ENCODE results near the gene SPTBN1.
A peak's percentile ranks its signal among the peaks of the same experiment; 100 is the strongest.

Gene SPTBN1

DNA sequence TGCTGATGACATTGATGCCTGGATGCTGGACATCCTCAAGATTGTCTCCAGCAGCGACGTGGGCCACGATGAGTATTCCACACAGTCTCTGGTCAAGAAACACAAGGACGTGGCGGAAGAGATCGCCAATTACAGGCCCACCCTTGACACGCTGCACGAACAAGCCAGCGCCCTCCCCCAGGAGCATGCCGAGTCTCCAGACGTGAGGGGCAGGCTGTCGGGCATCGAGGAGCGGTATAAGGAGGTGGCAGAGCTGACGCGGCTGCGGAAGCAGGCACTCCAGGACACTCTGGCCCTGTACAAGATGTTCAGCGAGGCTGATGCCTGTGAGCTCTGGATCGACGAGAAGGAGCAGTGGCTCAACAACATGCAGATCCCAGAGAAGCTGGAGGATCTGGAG lies 173.3 kb downstream of the SPTBN1 start:
- Histone ChIP-seq H3K9me3 (ENCODE audit: insufficient read depth, low read depth, low read length) (no peaks in the 10 kb centered on the region), H3K4me1 (ENCODE audit: insufficient read depth, low read length) (peaks cover 12% of the 10 kb centered on the region), H3K9ac (ENCODE audit: low read depth, low read length) (no peak overlapping the region), H3K27ac (ENCODE audit: low read depth, low read length) (no peak overlapping the region), H3K36me3 (ENCODE audit: insufficient read depth, low read length) (peaks cover 99% of the 10 kb centered on the region), H3K27me3 (ENCODE audit: insufficient read depth, low read length) (no peaks in the 10 kb centered on the region), H3K4me3 (ENCODE audit: low read length) (no peak overlapping the region)
- 96% methylated on average over 20 of the region's 20 CpGs for WGBS

GRCh38 chr2:54629914-54630857 lies 174.1 kb downstream of the SPTBN1 start:
- Histone ChIP-seq H3K9me3 (ENCODE audit: insufficient read depth, low read depth, low read length) (no peaks in the 10 kb centered on the region), H3K36me3 (ENCODE audit: insufficient read depth, low read length) (peaks cover 99% of the 10 kb centered on the region), H3K9ac (ENCODE audit: low read depth, low read length) (no peak overlapping the region), H3K27ac (ENCODE audit: low read depth, low read length) (no peak overlapping the region), H3K27me3 (ENCODE audit: insufficient read depth, low read length) (no peaks in the 10 kb centered on the region), H3K4me3 (ENCODE audit: low read length) (no peak overlapping the region), H3K4me1 (ENCODE audit: insufficient read depth, low read length) (peaks cover 19% of the 10 kb centered on the region)
- 94% methylated on average over 11 of the region's 11 CpGs for WGBS

- no peak overlapping the region for H3K9ac ChIP-seq (ENCODE audit: low read depth, low read length)
- peaks cover 25% of the 10 kb centered on the region for H3K4me1 ChIP-seq (ENCODE audit: insufficient read depth, low read length)
- H3K9me3 ChIP-seq (ENCODE audit: insufficient read depth, low read depth, low read length) = no peaks in the 10 kb centered on the region
- H3K4me3 ChIP-seq (ENCODE audit: low read length) = no peak overlapping the region
- no peak overlapping the region for H3K27ac ChIP-seq (ENCODE audit: low read depth, low read length)
- WGBS = 95% methylated on average over 30 of the region's 30 CpGs
- H3K36me3 ChIP-seq (ENCODE audit: insufficient read depth, low read length) = peaks cover 99% of the 10 kb centered on the region
- no peaks in the 10 kb centered on the region for H3K27me3 ChIP-seq (ENCODE audit: insufficient read depth, low read length)
Measured at GRCh38 chr2:54630858-54631497, 174.9 kb downstream of the SPTBN1 start.

DNA sequence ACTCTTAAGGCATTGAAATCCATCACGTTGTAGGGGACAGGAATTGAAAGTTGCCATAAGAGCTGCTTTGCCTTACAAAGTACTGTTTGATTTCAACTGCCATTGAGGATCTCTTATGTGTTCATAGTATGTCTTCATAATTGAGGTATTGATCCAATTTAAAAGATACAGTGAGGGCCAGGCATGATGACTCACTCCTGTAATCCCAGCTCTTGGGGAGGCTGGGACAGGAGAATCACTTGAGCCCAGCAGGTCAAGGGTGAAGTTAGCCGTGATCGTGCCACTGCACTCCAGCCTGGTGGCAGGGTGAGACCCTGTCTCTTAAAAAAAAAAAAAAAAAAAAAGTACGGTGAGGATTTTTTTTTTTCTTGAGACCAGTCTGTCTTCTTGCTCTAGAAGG lies 175.6 kb downstream of the SPTBN1 start:
- no peak overlapping the region for H3K9ac ChIP-seq (ENCODE audit: low read depth, low read length)
- no peaks in the 10 kb centered on the region for H3K9me3 ChIP-seq (ENCODE audit: insufficient read depth, low read depth, low read length)

GRCh38 chr2:54632733-54633692 lies 176.9 kb downstream of the SPTBN1 start:
- Histone ChIP-seq H3K9ac (ENCODE audit: low read depth, low read length) (no peak overlapping the region), H3K9me3 (ENCODE audit: insufficient read depth, low read depth, low read length) (no peaks in the 10 kb centered on the region), H3K27ac (ENCODE audit: low read depth, low read length) (no peak overlapping the region; the same call in 1 of the 2 replicates), H3K36me3 (ENCODE audit: insufficient read depth, low read length) (peaks cover 100% of the 10 kb centered on the region), H3K4me3 (ENCODE audit: low read length) (no peak overlapping the region), H3K4me1 (ENCODE audit: insufficient read depth, low read length) (peaks cover 25% of the 10 kb centered on the region), H3K27me3 (ENCODE audit: insufficient read depth, low read length) (no peaks in the 10 kb centered on the region)
- WGBS = 94% methylated on average over 11 of the region's 12 CpGs

More for the DNA sequence above, 175.6 kb downstream of the SPTBN1 start:
- H3K4me1 ChIP-seq (ENCODE audit: insufficient read depth, low read length) = peaks cover 25% of the 10 kb centered on the region
- WGBS = 92% methylated on average over 4 of the region's 4 CpGs
- no peak overlapping the region for H3K27ac ChIP-seq (ENCODE audit: low read depth, low read length)
- H3K27me3 ChIP-seq (ENCODE audit: insufficient read depth, low read length) = no peaks in the 10 kb centered on the region
- H3K4me3 ChIP-seq (ENCODE audit: low read length) = no peak overlapping the region
- H3K36me3 ChIP-seq (ENCODE audit: insufficient read depth, low read length) = peaks cover 99% of the 10 kb centered on the region

DNA sequence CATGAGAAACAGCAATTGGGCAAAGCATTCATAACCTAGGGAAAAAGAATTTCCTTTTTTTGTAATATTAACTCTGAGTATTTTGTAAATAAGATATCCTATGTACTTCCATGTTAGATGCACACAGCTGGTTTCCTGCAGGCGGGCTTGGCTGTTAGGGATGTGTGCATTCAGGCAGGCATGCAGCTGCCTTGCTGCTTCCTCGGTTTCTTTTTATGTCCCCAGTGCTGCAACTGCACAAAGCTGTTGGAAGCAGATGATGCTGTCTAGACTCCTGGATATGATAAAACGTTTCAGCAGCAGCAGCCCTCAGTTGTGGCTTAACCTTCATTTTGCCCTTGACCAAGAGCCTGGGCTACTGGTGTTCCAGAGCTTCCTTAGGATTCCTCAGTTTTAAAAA lies 177.9 kb downstream of the SPTBN1 start:
- 76% methylated on average over 3 of the region's 3 CpGs for WGBS
- Histone ChIP-seq H3K9ac (ENCODE audit: low read depth, low read length) (no peak overlapping the region), H3K27me3 (ENCODE audit: insufficient read depth, low read length) (no peaks in the 10 kb centered on the region), H3K4me1 (ENCODE audit: insufficient read depth, low read length) (peaks cover 25% of the 10 kb centered on the region), H3K9me3 (ENCODE audit: insufficient read depth, low read depth, low read length) (no peaks in the 10 kb centered on the region), H3K27ac (ENCODE audit: low read depth, low read length) (peak overlapping the region; percentile 38; the same call in 1 of the 2 replicates), H3K36me3 (ENCODE audit: insufficient read depth, low read length) (peaks cover 100% of the 10 kb centered on the region), H3K4me3 (ENCODE audit: low read length) (no peak overlapping the region)

- 84% methylated on average over 15 of the region's 16 CpGs for WGBS
- Histone ChIP-seq H3K4me3 (ENCODE audit: low read length) (no peak overlapping the region), H3K9ac (ENCODE audit: low read depth, low read length) (no peak overlapping the region), H3K27ac (ENCODE audit: low read depth, low read length) (peak overlapping the region; percentile 38; the same call in 1 of the 2 replicates), H3K36me3 (ENCODE audit: insufficient read depth, low read length) (peaks cover 100% of the 10 kb centered on the region), H3K4me1 (ENCODE audit: insufficient read depth, low read length) (peaks cover 25% of the 10 kb centered on the region), H3K9me3 (ENCODE audit: insufficient read depth, low read depth, low read length) (no peaks in the 10 kb centered on the region), H3K27me3 (ENCODE audit: insufficient read depth, low read length) (no peaks in the 10 kb centered on the region)
Measured at GRCh38 chr2:54634564-54635511, 178.7 kb downstream of the SPTBN1 start.

GRCh38 chr2:54635554-54636152 lies 179.5 kb downstream of the SPTBN1 start:
- Histone ChIP-seq H3K4me3 (ENCODE audit: low read length) (no peak overlapping the region), H3K27me3 (ENCODE audit: insufficient read depth, low read length) (no peaks in the 10 kb centered on the region), H3K4me1 (ENCODE audit: insufficient read depth, low read length) (peaks cover 25% of the 10 kb centered on the region), H3K9ac (ENCODE audit: low read depth, low read length) (no peak overlapping the region), H3K27ac (ENCODE audit: low read depth, low read length) (no peak overlapping the region), H3K36me3 (ENCODE audit: insufficient read depth, low read length) (peaks cover 98% of the 10 kb centered on the region), H3K9me3 (ENCODE audit: insufficient read depth, low read depth, low read length) (no peaks in the 10 kb centered on the region)
- 91% methylated on average over 3 of the region's 3 CpGs for WGBS

DNA sequence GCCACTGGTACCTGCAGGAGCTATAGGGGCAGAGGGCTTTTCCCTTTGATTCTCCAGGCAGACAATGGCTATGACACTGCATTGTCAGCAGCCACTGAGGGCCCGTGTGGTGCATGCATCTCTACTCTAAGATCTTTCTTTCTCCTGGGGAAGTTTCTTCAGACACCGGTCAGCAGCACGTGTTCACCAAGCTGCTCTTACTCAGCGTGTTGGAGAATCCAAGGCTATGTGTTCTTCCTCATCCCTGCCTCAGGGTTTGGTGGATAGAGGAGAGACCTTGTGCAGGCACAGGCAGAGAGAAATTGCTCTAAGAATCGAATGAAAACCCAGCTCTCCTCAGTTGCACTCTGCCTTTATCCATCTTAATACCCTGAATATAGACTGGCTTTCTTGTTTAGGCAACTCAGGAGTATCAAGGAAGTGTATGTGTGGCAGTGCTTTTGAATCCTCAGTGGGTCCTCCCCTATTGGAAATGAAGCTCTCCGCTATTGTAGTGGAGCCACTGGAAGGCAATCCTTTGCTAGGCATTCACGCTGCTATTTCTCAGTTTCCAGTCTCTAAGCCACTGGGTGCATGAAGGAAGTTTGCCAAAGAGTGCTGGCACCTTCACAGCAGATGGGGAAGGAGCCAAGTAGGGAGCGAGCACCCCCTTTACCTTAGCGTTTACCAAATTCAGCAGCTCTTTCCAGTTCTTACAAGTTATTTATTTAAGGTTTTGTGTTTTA lies 180.4 kb downstream of the SPTBN1 start:
- Histone ChIP-seq H3K4me1 (ENCODE audit: insufficient read depth, low read length) (peaks cover 25% of the 10 kb centered on the region), H3K9ac (ENCODE audit: low read depth, low read length) (no peak overlapping the region), H3K36me3 (ENCODE audit: insufficient read depth, low read length) (peaks cover 97% of the 10 kb centered on the region), H3K9me3 (ENCODE audit: insufficient read depth, low read depth, low read length) (no peaks in the 10 kb centered on the region), H3K4me3 (ENCODE audit: low read length) (no peak overlapping the region), H3K27ac (ENCODE audit: low read depth, low read length) (no peak overlapping the region), H3K27me3 (ENCODE audit: insufficient read depth, low read length) (no peaks in the 10 kb centered on the region)
- WGBS = 97% methylated on average over 8 of the region's 9 CpGs

All from HUES64 (cell line).